Measurements from ENCODE around the gene UBA7.

Gene UBA7

GRCh38 chr3:49813497-49814174, at the start of gene UBA7:
Gene UBA7 (minus strand): TSS chr3:49813953. CDS start chr3:49813787, 166 bp downstream.
- peaks cover 16% of the 10 kb centered on the region for H3K36me3 ChIP-seq (ENCODE audit: control insufficient read depth, insufficient read depth, low read length)
- H3K4me1 ChIP-seq (ENCODE audit: control insufficient read depth, insufficient read depth, low read length): peaks cover 13% of the 10 kb centered on the region
- peak within 1 kb of the TSS; percentile 87 for H3K4me3 ChIP-seq (ENCODE audit: low read length)
- H3K27ac ChIP-seq (ENCODE audit: low read depth, low read length): peak within 1 kb of the TSS; percentile 69
- no peaks in the 10 kb centered on the region for H3K27me3 ChIP-seq (ENCODE audit: control insufficient read depth, insufficient read depth, low read length)
- H3K9ac ChIP-seq (ENCODE audit: low read length): peak within 1 kb of the TSS; percentile 63

GRCh38 chr3:49859576-49860305, 46.0 kb upstream of the UBA7 start:
- Histone ChIP-seq H3K27ac (ENCODE audit: low read depth, low read length) (no peak overlapping the region), H3K4me1 (ENCODE audit: control insufficient read depth, insufficient read depth, low read length) (peaks cover 6% of the 10 kb centered on the region), H3K36me3 (ENCODE audit: control insufficient read depth, insufficient read depth, low read length) (no peaks in the 10 kb centered on the region), H3K27me3 (ENCODE audit: control insufficient read depth, insufficient read depth, low read length) (no peaks in the 10 kb centered on the region), H3K4me3 (ENCODE audit: low read length) (no peak overlapping the region), H3K9ac (ENCODE audit: low read length) (no peak overlapping the region)

GRCh38 chr3:49856181-49857005, 42.6 kb upstream of the UBA7 start, which contains the start of gene TRAIP:
Gene TRAIP (minus strand): TSS chr3:49856564. CDS start chr3:49856453, 111 bp downstream.
- H3K9ac ChIP-seq (ENCODE audit: low read length): no peak within 1 kb of the TSS

GRCh38 chr3:49855662-49856061, 41.9 kb upstream of the UBA7 start:
- Histone ChIP-seq H3K4me1 (ENCODE audit: control insufficient read depth, insufficient read depth, low read length) (peaks cover 6% of the 10 kb centered on the region), H3K27ac (ENCODE audit: low read depth, low read length) (no peak overlapping the region), H3K36me3 (ENCODE audit: control insufficient read depth, insufficient read depth, low read length) (no peaks in the 10 kb centered on the region), H3K4me3 (ENCODE audit: low read length) (peak overlapping the region; percentile 90), H3K27me3 (ENCODE audit: control insufficient read depth, insufficient read depth, low read length) (no peaks in the 10 kb centered on the region), H3K9ac (ENCODE audit: low read length) (no peak overlapping the region)

More at GRCh38 chr3:49856181-49857005, 42.6 kb upstream of the UBA7 start, which contains the start of gene TRAIP:
- Histone ChIP-seq H3K4me1 (ENCODE audit: control insufficient read depth, insufficient read depth, low read length) (peaks cover 6% of the 10 kb centered on the region), H3K36me3 (ENCODE audit: control insufficient read depth, insufficient read depth, low read length) (no peaks in the 10 kb centered on the region), H3K27me3 (ENCODE audit: control insufficient read depth, insufficient read depth, low read length) (no peaks in the 10 kb centered on the region), H3K4me3 (ENCODE audit: low read length) (peak within 1 kb of the TSS; percentile 90), H3K27ac (ENCODE audit: low read depth, low read length) (peak within 1 kb of the TSS; percentile 86)

- Histone ChIP-seq H3K4me1 (ENCODE audit: control insufficient read depth, insufficient read depth, low read length) (no peaks in the 10 kb centered on the region), H3K9ac (ENCODE audit: low read length) (no peak overlapping the region), H3K27me3 (ENCODE audit: control insufficient read depth, insufficient read depth, low read length) (no peaks in the 10 kb centered on the region), H3K4me3 (ENCODE audit: low read length) (no peak overlapping the region), H3K27ac (ENCODE audit: low read depth, low read length) (no peak overlapping the region), H3K36me3 (ENCODE audit: control insufficient read depth, insufficient read depth, low read length) (no peaks in the 10 kb centered on the region)
These were observed 31.9 kb upstream of the UBA7 start for GRCh38 chr3:49845694-49846093.

GRCh38 chr3:49844464-49845183, 30.9 kb upstream of the UBA7 start:
- Histone ChIP-seq H3K4me3 (ENCODE audit: low read length) (no peak overlapping the region), H3K27ac (ENCODE audit: low read depth, low read length) (no peak overlapping the region)

GRCh38 chr3:49842843-49843517, 29.2 kb upstream of the UBA7 start:
- Histone ChIP-seq H3K9ac (ENCODE audit: low read length) (no peak overlapping the region), H3K36me3 (ENCODE audit: control insufficient read depth, insufficient read depth, low read length) (no peaks in the 10 kb centered on the region), H3K27ac (ENCODE audit: low read depth, low read length) (no peak overlapping the region), H3K4me1 (ENCODE audit: control insufficient read depth, insufficient read depth, low read length) (peaks cover 4% of the 10 kb centered on the region), H3K4me3 (ENCODE audit: low read length) (no peak overlapping the region), H3K27me3 (ENCODE audit: control insufficient read depth, insufficient read depth, low read length) (no peaks in the 10 kb centered on the region)

More at GRCh38 chr3:49844464-49845183, 30.9 kb upstream of the UBA7 start:
- Histone ChIP-seq H3K27me3 (ENCODE audit: control insufficient read depth, insufficient read depth, low read length) (no peaks in the 10 kb centered on the region), H3K36me3 (ENCODE audit: control insufficient read depth, insufficient read depth, low read length) (no peaks in the 10 kb centered on the region), H3K4me1 (ENCODE audit: control insufficient read depth, insufficient read depth, low read length) (peaks cover under 1% of the 10 kb centered on the region), H3K9ac (ENCODE audit: low read length) (no peak overlapping the region)

GRCh38 chr3:49841806-49842205, 28.1 kb upstream of the UBA7 start:
- no peak overlapping the region for H3K9ac ChIP-seq (ENCODE audit: low read length)
- peaks cover 4% of the 10 kb centered on the region for H3K4me1 ChIP-seq (ENCODE audit: control insufficient read depth, insufficient read depth, low read length)
- no peak overlapping the region for H3K4me3 ChIP-seq (ENCODE audit: low read length)
- no peaks in the 10 kb centered on the region for H3K36me3 ChIP-seq (ENCODE audit: control insufficient read depth, insufficient read depth, low read length)
- no peaks in the 10 kb centered on the region for H3K27me3 ChIP-seq (ENCODE audit: control insufficient read depth, insufficient read depth, low read length)
- H3K27ac ChIP-seq (ENCODE audit: low read depth, low read length): no peak overlapping the region

GRCh38 chr3:49841126-49841696, 27.5 kb upstream of the UBA7 start:
- no peak overlapping the region for H3K27ac ChIP-seq (ENCODE audit: low read depth, low read length)
- no peak overlapping the region for H3K9ac ChIP-seq (ENCODE audit: low read length)
- H3K4me1 ChIP-seq (ENCODE audit: control insufficient read depth, insufficient read depth, low read length): peaks cover 4% of the 10 kb centered on the region
- H3K27me3 ChIP-seq (ENCODE audit: control insufficient read depth, insufficient read depth, low read length): no peaks in the 10 kb centered on the region
- no peaks in the 10 kb centered on the region for H3K36me3 ChIP-seq (ENCODE audit: control insufficient read depth, insufficient read depth, low read length)
- no peak overlapping the region for H3K4me3 ChIP-seq (ENCODE audit: low read length)

- Histone ChIP-seq H3K36me3 (ENCODE audit: control insufficient read depth, insufficient read depth, low read length) (no peaks in the 10 kb centered on the region), H3K9ac (ENCODE audit: low read length) (no peak overlapping the region), H3K4me3 (ENCODE audit: low read length) (no peak overlapping the region), H3K4me1 (ENCODE audit: control insufficient read depth, insufficient read depth, low read length) (peaks cover 4% of the 10 kb centered on the region), H3K27ac (ENCODE audit: low read depth, low read length) (no peak overlapping the region), H3K27me3 (ENCODE audit: control insufficient read depth, insufficient read depth, low read length) (no peaks in the 10 kb centered on the region)
These were observed 26.6 kb upstream of the UBA7 start for GRCh38 chr3:49840388-49840787.

- H3K4me3 ChIP-seq (ENCODE audit: low read length): no peak overlapping the region
- H3K9ac ChIP-seq (ENCODE audit: low read length): no peak overlapping the region
- no peak overlapping the region for H3K27ac ChIP-seq (ENCODE audit: low read depth, low read length)
- H3K36me3 ChIP-seq (ENCODE audit: control insufficient read depth, insufficient read depth, low read length): no peaks in the 10 kb centered on the region
- peaks cover 4% of the 10 kb centered on the region for H3K4me1 ChIP-seq (ENCODE audit: control insufficient read depth, insufficient read depth, low read length)
- no peaks in the 10 kb centered on the region for H3K27me3 ChIP-seq (ENCODE audit: control insufficient read depth, insufficient read depth, low read length)
These were observed 25.5 kb upstream of the UBA7 start for GRCh38 chr3:49839193-49839809.
